T-helper 1 cell treated with Interleukin-12 subunit alpha and Interleukin-12 subunit beta and Interleukin-4 antibody, amounts not matched to agents 30 ng/mL and 1 ng/mL, for 36 hours (primary cell): ENCODE results near the gene RELN. TPM values are rescaled to one million over a fixed set of nuclear protein-coding genes. Genes with fewer than 3 reads are reported as not detected.

Experiments
- intact Hi-C: fragments of 100-400 bp; cut with micrococcal nuclease; formaldehyde crosslinking; loops from one replicate; pipeline ENCODE4 v1.15.1; 2024
- total RNA-seq: library from RNA; stranded (reverse); gene quantifications from 2 replicates; pipeline ENCODE4 v1.2.3, GENCODE V29; 2022

RELN gene
- total RNA-seq, 1 donor from 2014 or later, result not detected

GRCh38 chr7:103990991-103991390 is 1.5 kb upstream of the RELN start:
- intact Hi-C loops, result no loop called here

DNA sequence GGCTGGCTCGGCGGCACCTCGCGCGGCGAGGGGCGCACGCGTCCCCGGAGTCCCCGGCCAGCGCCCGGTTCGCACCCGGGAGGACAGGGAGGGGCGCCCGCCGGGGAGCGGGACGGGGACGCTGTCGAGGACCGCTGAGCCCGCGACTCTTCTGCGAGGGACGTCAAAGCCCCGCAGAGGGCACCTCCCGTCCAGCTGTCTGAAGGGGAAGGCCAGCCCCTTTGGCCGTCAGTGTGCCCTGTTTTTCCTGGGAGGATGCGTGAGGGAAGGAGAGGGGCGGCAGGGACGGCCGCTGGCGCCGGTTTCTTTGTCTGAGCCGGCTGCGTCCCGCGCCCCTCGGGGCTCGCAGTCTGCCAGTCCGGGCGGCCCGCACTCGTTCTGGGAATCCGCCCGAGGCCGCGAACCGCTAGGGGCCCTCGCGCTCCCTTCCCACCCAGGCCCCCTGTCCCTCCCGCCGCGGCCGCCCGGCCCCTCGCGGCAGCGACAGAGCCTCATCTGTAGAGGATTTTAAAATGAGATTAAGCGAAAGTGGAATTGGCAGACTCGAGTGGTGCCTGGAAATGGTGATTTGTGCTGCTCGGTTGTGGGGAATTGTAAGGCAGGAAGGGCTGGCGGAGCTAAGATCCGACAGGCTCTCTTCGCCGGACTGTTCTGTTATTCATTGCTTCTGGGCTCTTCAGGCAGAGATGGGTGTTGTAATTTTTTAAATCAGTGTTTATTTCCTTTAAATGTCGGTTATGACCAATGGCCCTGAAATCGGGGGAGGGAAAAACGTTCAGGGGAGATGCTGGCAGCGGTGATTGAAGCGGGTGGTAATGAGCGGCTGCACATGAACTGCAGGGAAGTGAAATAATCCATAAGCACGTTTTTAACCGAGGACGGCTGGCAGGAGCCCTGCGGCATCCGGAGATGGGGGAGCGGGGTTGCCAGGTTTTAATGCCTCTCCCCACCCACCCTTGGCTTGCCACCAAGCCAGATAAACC is 618 bp upstream of the RELN start:
- intact Hi-C loops, result no loop called here

DNA sequence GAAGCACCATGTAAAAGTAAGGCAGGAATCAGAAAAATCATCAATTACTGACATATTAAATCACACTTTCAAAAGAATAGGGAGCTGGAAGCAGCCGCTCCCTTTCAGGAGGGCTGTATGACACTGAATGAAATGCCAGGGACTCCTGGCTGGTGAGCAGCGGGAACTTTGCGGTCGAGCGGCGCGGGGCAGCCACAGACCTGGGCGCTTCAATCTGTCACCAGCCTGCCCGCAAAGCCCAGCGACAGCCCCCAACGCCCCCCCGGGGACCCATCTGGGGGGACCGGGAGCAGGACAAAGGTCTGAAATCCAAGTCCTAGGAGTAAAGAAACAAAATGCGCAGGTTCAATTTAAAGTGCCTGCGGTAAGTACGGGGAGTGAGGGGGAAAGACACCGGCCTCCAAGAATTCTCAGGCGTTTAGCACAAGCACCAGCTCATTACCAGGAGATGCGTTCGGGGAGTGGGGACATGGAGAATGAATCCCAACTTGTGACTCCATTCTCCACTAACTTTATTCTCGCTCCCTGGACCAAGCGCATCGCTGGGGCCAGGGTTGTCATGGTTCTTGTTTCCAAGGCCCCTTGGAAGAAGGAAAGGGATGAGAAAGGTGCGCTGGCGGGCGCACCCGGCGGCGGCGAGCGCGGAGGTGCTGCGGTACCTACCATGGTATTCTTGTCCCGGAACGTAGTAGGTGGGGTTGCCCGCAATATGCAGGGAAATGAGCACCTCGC is 824 bp downstream of the RELN start:
- intact Hi-C loops, result no loop called here

DNA sequence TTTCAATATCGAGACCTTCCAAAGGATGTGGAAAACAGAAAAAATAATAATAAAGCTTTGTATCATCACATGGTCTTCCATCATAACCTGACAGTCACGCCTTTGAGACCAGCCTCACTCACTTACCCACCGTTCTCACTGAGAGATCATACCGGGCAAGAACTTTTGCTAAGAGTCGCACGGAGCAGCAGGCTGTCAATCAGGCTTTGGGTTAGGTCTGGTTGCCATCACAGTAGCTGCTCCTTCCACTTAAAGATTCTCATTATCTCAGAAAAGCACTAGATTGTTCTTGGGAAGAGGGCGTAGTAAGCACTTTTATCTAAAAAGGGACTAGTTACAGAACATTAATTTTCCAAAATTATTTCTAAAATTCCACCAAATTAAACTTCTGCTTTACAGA is 2.0 kb downstream of the RELN start:
- intact Hi-C loops, result no loop called here

- intact Hi-C loops, result no loop called here
Observed at GRCh38 chr7:103985565-103986126, 3.8 kb downstream of the RELN start.

DNA sequence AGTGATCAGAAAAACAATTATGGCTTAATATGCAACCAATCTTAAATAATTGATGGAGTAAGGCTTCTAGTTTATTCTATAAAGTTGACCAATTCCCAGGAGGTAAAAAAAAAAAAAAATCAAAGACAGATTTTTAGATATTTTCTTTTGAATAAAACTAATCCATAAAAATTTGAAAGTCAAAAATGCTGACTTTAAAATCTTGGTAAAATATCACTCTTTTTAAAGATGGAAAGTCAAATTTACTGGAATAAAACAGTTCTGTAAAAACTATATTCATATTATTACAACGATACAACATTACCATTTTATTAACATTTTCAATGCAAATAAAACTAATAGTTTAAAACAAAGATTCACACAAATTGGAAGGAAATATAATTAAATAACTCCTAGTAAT is 5.4 kb downstream of the RELN start:
- intact Hi-C loops, result no loop called here

- intact Hi-C loops, result no loop called here
Observed at GRCh38 chr7:103983201-103983977, 6.1 kb downstream of the RELN start.

GRCh38 chr7:103981003-103981423 is 8.4 kb downstream of the RELN start:
- intact Hi-C loops, result no loop called here

GRCh38 chr7:103972779-103973434 is 16.6 kb downstream of the RELN start:
- intact Hi-C loops, result no loop called here

DNA sequence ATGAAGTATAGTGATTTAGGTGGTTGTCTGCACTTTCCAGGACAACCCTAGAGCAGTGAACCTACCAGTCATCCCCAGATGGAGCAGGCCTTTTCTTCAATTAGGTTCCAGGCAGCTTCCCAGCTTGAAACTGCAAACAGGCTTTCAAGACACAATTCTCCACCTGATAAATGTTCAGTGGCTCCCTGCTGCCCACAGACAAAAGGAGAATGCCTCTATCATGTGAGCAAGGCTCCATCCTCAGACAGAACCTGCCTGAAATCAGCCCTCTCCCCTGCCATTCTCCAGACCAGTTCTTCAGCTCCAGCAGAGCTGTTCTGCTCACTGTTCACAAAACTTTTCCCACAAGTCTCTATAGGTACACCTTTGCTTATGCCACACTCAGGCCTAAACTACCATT is 22.1 kb downstream of the RELN start:
- intact Hi-C loops, result no loop called here

- intact Hi-C loops, result no loop called here
Observed at GRCh38 chr7:103966593-103967277, 22.7 kb downstream of the RELN start.

- intact Hi-C loops, result no loop called here
Observed at GRCh38 chr7:103964269-103964668, 25.2 kb downstream of the RELN start.

DNA sequence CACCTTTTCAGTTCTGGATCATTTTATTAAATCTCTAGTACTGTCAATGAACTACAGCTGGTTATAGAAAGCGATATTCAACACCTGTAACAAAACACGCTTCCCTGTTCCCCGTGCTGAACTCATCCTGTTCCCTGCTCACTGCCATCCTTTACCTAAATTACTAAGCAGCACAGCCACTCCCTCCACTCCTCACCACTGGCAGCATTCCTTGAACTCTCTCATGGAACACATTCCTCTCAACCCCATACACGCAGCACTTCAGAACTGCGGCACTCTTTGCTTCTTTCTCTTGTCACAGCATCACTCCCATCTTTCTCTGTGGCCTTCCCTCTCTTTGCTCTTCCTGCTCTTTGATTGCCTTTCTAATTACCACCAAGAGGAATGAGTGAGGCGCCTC is 27.4 kb downstream of the RELN start:
- intact Hi-C loops, result no loop called here

DNA sequence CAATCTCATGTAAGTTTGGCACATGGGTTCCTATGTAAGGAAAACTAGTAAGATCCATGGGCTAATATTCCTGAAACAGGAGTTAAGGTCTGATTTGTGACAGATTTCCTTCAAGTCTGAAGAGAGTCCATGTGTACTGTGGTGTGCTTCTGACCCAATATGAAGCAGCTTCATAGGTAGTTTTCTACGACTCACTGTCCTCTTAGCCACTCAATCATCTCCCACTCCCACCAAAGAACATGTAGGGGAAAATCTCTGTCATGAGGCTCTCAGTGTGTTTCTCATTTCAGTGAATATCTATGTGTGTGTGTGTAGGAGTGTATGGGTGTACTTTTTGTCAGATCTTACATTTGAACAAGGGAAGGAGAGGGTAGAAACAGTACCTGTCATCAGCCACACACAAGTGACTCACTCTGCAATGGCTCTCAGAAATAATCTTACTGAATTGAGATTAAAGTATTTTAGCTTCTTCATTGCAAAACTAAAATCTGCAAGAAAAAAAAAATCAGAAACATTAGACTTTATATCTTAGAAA is 31.1 kb downstream of the RELN start:
- intact Hi-C loops, result no loop called here

- intact Hi-C loops, result no loop called here
Observed at GRCh38 chr7:103955985-103956384, 33.5 kb downstream of the RELN start.

DNA sequence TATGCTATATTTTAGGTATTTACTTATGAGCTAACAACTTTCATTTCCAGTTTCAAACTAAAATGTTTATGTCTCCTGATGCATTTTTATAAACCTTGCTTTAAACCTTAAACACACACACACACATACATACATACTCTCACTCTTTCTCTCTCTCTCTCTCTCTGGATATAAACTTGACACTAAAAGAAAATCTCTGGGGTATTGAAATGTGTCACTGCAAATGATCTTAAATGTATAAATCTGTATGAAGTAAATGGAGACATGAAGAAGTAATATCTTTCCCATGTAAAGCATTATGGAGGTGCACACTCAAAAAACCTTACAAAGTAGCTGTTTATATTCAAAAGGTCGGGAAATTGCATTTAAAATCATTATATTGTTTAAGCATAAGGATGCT is 37.0 kb downstream of the RELN start:
- intact Hi-C loops, result no loop called here

GRCh38 chr7:103951311-103951710 is 38.1 kb downstream of the RELN start:
- intact Hi-C loops, result no loop called here

- intact Hi-C loops, result no loop called here
Observed at GRCh38 chr7:103949374-103949773, 40.1 kb downstream of the RELN start.

GRCh38 chr7:103947026-103947655 is 42.3 kb downstream of the RELN start:
- intact Hi-C loops, result no loop called here
